ENCODE measurements around the gene CEMIP.

DNA sequence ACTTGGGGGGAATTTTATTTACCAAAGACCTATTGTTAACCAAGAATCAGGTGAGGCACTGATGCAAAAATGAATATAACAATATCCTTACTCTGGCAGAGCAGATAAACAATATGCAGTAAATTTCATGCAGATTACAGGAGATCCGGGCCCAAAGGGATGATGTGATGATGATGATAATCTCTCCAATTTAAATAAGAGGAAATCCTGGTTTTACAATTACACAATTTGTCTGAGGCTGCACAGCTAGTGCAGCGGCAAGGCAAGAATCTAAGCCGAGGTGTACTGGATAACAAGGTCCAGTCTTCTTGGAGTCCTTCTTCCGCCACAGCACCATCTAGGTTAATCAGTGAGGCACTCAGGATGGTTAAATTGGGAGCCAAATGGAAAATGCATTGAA is 212.8 kb downstream of the CEMIP start:
- TF ChIP-seq, protein P1, sequence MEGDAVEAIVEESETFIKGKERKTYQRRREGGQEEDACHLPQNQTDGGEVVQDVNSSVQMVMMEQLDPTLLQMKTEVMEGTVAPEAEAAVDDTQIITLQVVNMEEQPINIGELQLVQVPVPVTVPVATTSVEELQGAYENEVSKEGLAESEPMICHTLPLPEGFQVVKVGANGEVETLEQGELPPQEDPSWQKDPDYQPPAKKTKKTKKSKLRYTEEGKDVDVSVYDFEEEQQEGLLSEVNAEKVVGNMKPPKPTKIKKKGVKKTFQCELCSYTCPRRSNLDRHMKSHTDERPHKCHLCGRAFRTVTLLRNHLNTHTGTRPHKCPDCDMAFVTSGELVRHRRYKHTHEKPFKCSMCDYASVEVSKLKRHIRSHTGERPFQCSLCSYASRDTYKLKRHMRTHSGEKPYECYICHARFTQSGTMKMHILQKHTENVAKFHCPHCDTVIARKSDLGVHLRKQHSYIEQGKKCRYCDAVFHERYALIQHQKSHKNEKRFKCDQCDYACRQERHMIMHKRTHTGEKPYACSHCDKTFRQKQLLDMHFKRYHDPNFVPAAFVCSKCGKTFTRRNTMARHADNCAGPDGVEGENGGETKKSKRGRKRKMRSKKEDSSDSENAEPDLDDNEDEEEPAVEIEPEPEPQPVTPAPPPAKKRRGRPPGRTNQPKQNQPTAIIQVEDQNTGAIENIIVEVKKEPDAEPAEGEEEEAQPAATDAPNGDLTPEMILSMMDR (IDR thresholded peaks at IDR 0.05 in 4 of 5, conservative IDR thresholded peaks at IDR 0.05 in 1 of 5), result no peak
- TF ChIP-seq POLR2A (IDR thresholded peaks at IDR 0.05), result no peak
